Endothelial cell of umbilical vein (primary cell): Measurements from ENCODE around the gene TNPO1.

Experiments used
- EZH2 ChIP-seq: IDR thresholded peaks from 2 replicates; pipeline ENCODE4 v1.6.1; 2012; ENCODE audit warnings: borderline replicate concordance, low read depth, mild to moderate bottlenecking, moderate library complexity, low read length, inconsistent platforms; ENCODE audit not compliant: severe bottlenecking
- FOS ChIP-seq: IDR thresholded peaks from 2 replicates; pipeline ENCODE4 v1.6.1; 2011; ENCODE audit warnings: mild to moderate bottlenecking, low read length, moderate library complexity, borderline replicate concordance; ENCODE audit not compliant: insufficient read depth
- JUN ChIP-seq: IDR thresholded peaks from 2 replicates; pipeline ENCODE4 v1.6.1; 2011; ENCODE audit warnings: borderline replicate concordance, low read depth; ENCODE audit not compliant: insufficient read length, insufficient read depth
- MAX ChIP-seq: IDR thresholded peaks from 2 replicates; pipeline ENCODE4 v1.6.1; 2011; ENCODE audit not compliant: insufficient read depth, insufficient read length
- MYC ChIP-seq: IDR thresholded peaks from one replicate; pipeline ENCODE4 v1.6.1; 2011; ENCODE audit warnings: mild to moderate bottlenecking, low read depth, low read length
- POLR2A ChIP-seq: IDR thresholded peaks from 2 replicates; pipeline ENCODE4 v1.6.1; 2012; ENCODE audit warnings: low read depth, mild to moderate bottlenecking, control low read depth, low read length
- POLR2AphosphoS5 ChIP-seq: IDR thresholded peaks from 2 replicates; pipeline ENCODE4 v1.6.1; 2012; ENCODE audit warnings: low read depth, mild to moderate bottlenecking, control low read depth, low read length, moderate library complexity; ENCODE audit not compliant: insufficient read depth
- TF ChIP-seq, protein P1 (sequence below), 2 donors: IDR thresholded peaks; 1 replicate in 1 of 2; 2 replicates in 1 of 2; pipeline ENCODE4 v1.5.1; 2011; ENCODE audit warnings: low read length in 2 of 2, mild to moderate bottlenecking in 2 of 2, moderate library complexity in 2 of 2, control low read depth in 1 of 2, inconsistent platforms in 1 of 2, low read depth in 1 of 2; ENCODE audit not compliant: insufficient read depth in 1 of 2; ENCODE audit errors: extremely low read depth in 1 of 2

DNA sequence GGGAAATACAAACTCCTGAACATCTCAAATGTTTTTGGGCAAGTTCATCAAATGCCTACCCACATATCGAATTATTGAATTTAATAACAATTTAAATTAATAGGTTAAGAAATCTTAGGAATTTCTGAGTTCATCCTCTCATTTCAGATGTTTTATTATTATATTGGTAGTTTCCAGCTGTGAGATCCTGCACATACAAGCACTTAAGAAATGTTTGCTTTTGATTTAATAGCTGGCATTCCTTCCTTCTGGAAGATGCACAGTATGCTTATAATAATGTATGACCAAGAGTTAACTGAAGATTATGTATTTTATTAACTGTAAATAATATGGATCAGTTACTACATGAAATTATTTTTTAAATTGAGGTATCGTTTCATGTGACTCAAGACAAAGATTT, 13.9 kb downstream of the TNPO1 start:
- no peak for TF ChIP-seq MAX
- TF ChIP-seq, protein P1, sequence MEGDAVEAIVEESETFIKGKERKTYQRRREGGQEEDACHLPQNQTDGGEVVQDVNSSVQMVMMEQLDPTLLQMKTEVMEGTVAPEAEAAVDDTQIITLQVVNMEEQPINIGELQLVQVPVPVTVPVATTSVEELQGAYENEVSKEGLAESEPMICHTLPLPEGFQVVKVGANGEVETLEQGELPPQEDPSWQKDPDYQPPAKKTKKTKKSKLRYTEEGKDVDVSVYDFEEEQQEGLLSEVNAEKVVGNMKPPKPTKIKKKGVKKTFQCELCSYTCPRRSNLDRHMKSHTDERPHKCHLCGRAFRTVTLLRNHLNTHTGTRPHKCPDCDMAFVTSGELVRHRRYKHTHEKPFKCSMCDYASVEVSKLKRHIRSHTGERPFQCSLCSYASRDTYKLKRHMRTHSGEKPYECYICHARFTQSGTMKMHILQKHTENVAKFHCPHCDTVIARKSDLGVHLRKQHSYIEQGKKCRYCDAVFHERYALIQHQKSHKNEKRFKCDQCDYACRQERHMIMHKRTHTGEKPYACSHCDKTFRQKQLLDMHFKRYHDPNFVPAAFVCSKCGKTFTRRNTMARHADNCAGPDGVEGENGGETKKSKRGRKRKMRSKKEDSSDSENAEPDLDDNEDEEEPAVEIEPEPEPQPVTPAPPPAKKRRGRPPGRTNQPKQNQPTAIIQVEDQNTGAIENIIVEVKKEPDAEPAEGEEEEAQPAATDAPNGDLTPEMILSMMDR (IDR thresholded peaks at IDR 0.05; ENCODE audit: extremely low read depth in 1 of 2, insufficient read depth in 1 of 2, low read depth in 1 of 2, low read length in 2 of 2), result no peak
- TF ChIP-seq EZH2, result no peak
- TF ChIP-seq JUN, result no peak
- TF ChIP-seq POLR2A, result no peak
- TF ChIP-seq POLR2AphosphoS5, result no peak
- no peak for TF ChIP-seq MYC
- no peak for TF ChIP-seq FOS
